Prostate gland (tissue), 2 donors: Measurements from ENCODE around the gene GSS. TPM values are rescaled to one million over a fixed set of nuclear protein-coding genes. Genes with fewer than 3 reads are reported as not detected.

ENCODE experiments used
- DNase-seq: peaks from one replicate; pipeline ENCODE4 v3.0.0-alpha.2; 2019; ENCODE audit warnings: low spot score
- H3K27ac ChIP-seq, 2 donors: fragments of 200-600 bp; sonication (generic); 2 replicates each; pipeline ENCODE4 v1.5.1; 2017 to 2019
- H3K27me3 ChIP-seq: fragments of 200-600 bp; sonication (generic); replicated peaks from 2 replicates; pipeline ENCODE4 v1.5.1; 2019; ENCODE audit not compliant: insufficient read depth
- H3K36me3 ChIP-seq, 2 donors: fragments of 200-600 bp; sonication (generic); 1 replicate in 1 of 2; 2 replicates in 1 of 2; pipeline versions ENCODE4 v1.5.1 to v1.8.1; 2017 to 2019
- H3K4me1 ChIP-seq: fragments of 200-600 bp; sonication (generic); replicated peaks from 2 replicates; pipeline ENCODE4 v1.5.1; 2019
- H3K4me3 ChIP-seq, 2 donors: fragments of 200-600 bp; sonication (generic); 2 replicates each; pipeline ENCODE4 v1.5.1; 2017 to 2019
- H3K9me3 ChIP-seq: fragments of 200-600 bp; sonication (generic); 2 replicates; pipeline ENCODE4 v1.5.1; 2017
- POLR2A ChIP-seq: fragments of 450-650 bp; IDR thresholded peaks from one replicate; pipeline ENCODE4 v1.6.1; 2016; ENCODE audit warnings: antibody characterized with exemption, mild to moderate bottlenecking
- POLR2AphosphoS5 ChIP-seq: sonication (generic); formaldehyde crosslinking; IDR thresholded peaks from one replicate; pipeline ENCODE4 v1.6.1; 2017; ENCODE audit warnings: antibody characterized with exemption
- WGBS: methylation state at CpG from one replicate; pipeline ENCODE4 v1.1.5; 2018; 5-methylcytosine and 5-hydroxymethylcytosine counted together
- intact Hi-C: fragments of 100-400 bp; cut with DNase I; formaldehyde crosslinking; loops from one replicate; pipeline ENCODE4 v1.14.2; 2022
- total RNA-seq, 2 donors: library from RNA; depleted of rRNA; stranded (reverse); fragments of >200 nt; gene quantifications; one replicate each; pipeline ENCODE4 v1.1.0, GENCODE V29; 2016
- TF ChIP-seq, protein P1 (sequence below), 4 experiments: fragments of 200-600 bp in 2 of 4; fragments of 450-650 bp in 2 of 4; sonication (generic) in 2 of 4; IDR thresholded peaks; 1 replicate in 3 of 4; 2 replicates in 1 of 4; pipeline ENCODE4 v1.5.1; 2016 to 2019; ENCODE audit warnings: antibody characterized with exemption in 4 of 4, mild to moderate bottlenecking in 2 of 4, moderate library complexity in 2 of 4

Gene GSS
- total RNA-seq, 2 donors from 2014 or later: 84.4 to 101 TPM

DNA sequence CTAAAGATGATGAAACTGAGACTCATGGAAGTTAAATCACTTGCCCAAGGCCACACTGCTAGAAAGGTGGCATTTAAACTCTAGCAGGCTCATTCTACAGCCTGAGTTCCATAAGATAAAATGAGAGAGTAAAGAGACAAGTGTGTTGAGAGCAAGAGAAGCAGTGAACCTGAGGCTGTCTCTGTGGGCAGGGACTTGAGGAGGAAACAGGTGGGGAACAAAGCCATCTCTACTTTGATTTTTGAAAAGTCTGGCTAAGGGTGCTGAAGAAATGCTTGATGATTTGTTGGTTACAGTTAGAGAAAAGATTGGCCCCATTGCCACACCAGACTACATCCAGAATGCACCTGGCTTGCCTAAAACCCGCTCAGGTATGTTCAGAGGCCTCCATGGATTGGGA, 29.0 kb downstream of the GSS start:
- Histone ChIP-seq H3K4me1 (no peaks in the 10 kb centered on the region), H3K4me3 (no peak overlapping the region), H3K9me3 (no peaks in the 10 kb centered on the region), H3K27me3 (no peaks in the 10 kb centered on the region), H3K27ac (no peak overlapping the region), H3K36me3 (peaks cover 3 to 5% of the 10 kb centered on the region in 2 donors)
- TF ChIP-seq, protein P1, sequence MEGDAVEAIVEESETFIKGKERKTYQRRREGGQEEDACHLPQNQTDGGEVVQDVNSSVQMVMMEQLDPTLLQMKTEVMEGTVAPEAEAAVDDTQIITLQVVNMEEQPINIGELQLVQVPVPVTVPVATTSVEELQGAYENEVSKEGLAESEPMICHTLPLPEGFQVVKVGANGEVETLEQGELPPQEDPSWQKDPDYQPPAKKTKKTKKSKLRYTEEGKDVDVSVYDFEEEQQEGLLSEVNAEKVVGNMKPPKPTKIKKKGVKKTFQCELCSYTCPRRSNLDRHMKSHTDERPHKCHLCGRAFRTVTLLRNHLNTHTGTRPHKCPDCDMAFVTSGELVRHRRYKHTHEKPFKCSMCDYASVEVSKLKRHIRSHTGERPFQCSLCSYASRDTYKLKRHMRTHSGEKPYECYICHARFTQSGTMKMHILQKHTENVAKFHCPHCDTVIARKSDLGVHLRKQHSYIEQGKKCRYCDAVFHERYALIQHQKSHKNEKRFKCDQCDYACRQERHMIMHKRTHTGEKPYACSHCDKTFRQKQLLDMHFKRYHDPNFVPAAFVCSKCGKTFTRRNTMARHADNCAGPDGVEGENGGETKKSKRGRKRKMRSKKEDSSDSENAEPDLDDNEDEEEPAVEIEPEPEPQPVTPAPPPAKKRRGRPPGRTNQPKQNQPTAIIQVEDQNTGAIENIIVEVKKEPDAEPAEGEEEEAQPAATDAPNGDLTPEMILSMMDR (IDR thresholded peaks at IDR 0.05): no peak
- TF ChIP-seq POLR2AphosphoS5 (no peak), POLR2A (no peak)
- intact Hi-C loops: no loop called here
- WGBS: 88% methylated on average over 1 of the region's 1 CpG
- no peak for DNase-seq

DNA sequence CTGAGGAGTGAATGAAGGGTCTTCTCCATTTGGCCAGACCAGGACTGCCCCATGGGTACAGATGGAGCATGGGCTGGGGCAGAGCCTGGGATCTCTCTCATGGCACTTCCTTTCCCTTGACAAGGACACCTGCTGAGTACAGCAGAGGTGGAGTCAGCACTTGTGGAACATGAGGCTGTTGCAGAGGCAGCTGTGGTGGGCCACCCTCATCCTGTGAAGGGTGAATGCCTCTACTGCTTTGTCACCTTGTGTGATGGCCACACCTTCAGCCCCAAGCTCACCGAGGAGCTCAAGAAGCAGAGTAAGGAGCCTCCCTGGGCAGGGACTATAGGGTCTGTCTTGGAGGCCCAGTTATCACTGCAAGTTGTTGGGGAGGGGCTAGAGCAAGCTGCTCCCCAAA, 29.6 kb downstream of the GSS start:
- Histone ChIP-seq H3K36me3 (peaks cover under 1 to 3% of the 10 kb centered on the region in 2 donors), H3K4me1 (no peaks in the 10 kb centered on the region), H3K27ac (no peak overlapping the region), H3K27me3 (no peaks in the 10 kb centered on the region), H3K4me3 (no peak overlapping the region), H3K9me3 (no peaks in the 10 kb centered on the region)
- intact Hi-C loops: no loop called here
- WGBS: 91% methylated on average over 1 of the region's 1 CpG
- TF ChIP-seq, protein P1 (IDR thresholded peaks at IDR 0.05): no peak
- TF ChIP-seq POLR2AphosphoS5 (no peak), POLR2A (no peak)
- no peak for DNase-seq

DNA sequence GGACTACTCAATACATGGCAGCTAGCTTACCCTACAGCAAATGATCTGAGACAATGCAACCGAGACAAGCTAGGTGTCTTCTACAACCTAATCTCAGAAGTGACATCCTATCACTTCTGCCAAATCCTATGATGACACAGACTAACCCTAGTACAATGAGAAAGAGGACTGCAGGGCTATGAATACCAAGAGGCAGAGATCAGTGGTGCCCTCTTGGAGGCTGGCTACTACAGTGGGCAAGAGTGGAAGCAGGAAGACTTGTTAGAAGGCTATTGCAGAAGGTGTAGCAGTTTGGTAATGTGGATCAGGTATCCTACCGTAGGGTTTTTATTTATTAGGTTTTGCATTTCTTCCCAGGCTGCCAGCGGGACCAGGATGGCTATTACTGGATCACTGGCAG, 30.3 kb downstream of the GSS start:
- TF ChIP-seq, protein P1 (IDR thresholded peaks at IDR 0.05): no peak
- TF ChIP-seq POLR2A (no peak), POLR2AphosphoS5 (no peak)
- Histone ChIP-seq H3K4me3 (no peak overlapping the region), H3K27me3 (no peaks in the 10 kb centered on the region), H3K36me3 (peaks cover 0 to 3% of the 10 kb centered on the region in 2 donors), H3K4me1 (no peaks in the 10 kb centered on the region), H3K27ac (no peak overlapping the region), H3K9me3 (no peaks in the 10 kb centered on the region)
- DNase-seq: no peak
- intact Hi-C loops: no loop called here
- WGBS: 100% methylated on average over 3 of the region's 3 CpGs

DNA sequence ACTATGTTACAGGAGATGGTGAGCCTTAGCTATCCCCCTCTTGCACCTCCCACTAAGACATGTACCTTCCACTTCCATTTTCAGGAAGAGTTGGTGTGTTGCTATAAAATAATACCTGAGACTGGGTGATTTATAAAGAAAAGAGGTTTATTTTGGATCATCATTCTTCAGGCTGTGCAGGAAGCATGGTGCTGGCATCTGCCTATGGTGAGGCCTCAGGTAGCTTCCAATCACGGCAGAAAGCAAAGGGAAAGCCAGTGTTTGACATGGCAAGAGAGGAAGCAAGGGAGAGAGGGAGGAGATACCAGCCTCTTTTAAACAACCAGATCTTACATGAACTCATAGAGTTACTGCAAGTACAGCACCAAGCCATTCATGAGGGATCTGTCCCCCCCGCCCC, 32.2 kb downstream of the GSS start:
- no peaks in the 10 kb centered on the region for H3K9me3 ChIP-seq
- TF ChIP-seq POLR2AphosphoS5 (no peak), POLR2A (no peak)
- TF ChIP-seq, protein P1 (IDR thresholded peaks at IDR 0.05): no peak
- H3K36me3 ChIP-seq: peaks cover 0 to 3% of the 10 kb centered on the region in 2 donors
- H3K4me3 ChIP-seq: no peak overlapping the region
- no peak for DNase-seq
- WGBS: 94% methylated on average over 2 of the region's 2 CpGs
- H3K27me3 ChIP-seq: no peaks in the 10 kb centered on the region
- H3K27ac ChIP-seq: peak overlapping the region; percentile 52 to 58
- H3K4me1 ChIP-seq: no peaks in the 10 kb centered on the region
- intact Hi-C loops: no loop called here

DNA sequence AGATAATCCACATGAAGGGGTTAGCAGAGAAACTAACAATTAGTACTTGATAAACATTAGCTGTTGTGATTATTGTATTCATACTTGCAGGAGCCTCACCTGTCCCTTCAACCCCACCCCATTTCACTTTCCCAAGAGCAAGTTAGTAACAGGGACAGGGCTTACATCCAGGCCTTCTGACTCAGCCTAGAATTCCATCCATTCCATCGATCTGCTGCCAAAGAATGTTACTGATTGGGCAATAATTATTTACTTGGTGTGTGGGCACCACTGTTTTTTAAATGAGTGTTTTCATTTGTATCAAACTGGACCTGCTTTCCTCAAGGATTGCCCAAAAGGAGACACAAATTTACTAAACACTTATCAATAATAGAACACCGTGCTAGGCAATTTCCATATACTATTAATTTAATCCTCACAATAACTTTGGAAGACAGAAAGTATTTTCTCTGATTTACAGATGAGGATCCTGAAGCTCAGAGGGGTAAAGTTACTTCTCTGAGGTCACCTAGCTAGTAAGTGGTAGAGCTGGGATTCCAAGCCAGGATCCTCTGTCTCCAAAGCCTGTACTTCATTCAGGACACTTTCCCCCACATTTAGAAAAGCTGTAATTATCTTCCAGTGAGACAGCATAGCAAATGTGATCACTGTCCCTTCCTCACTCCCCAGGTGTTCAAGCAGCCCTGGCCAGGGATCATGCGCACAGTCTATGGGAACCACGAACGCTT, 32.8 kb downstream of the GSS start:
- WGBS: 80% methylated on average over 5 of the region's 5 CpGs
- DNase-seq: peak; percentile 60
- intact Hi-C loops: no loop called here
- no peaks in the 10 kb centered on the region for H3K4me1 ChIP-seq
- no peak overlapping the region for H3K4me3 ChIP-seq
- H3K27me3 ChIP-seq: no peaks in the 10 kb centered on the region
- H3K9me3 ChIP-seq: no peaks in the 10 kb centered on the region
- peaks cover 0 to 3% of the 10 kb centered on the region in 2 donors for H3K36me3 ChIP-seq
- peak; percentile 87 for TF ChIP-seq POLR2AphosphoS5
- TF ChIP-seq, protein P1 (IDR thresholded peaks at IDR 0.05): no peak
- H3K27ac ChIP-seq: peak overlapping the region; percentile 52 to 58
